Colon (tissue), 2 donors: ENCODE results near the gene TAF11L4.
"Not testable (repeated sequence)": the region's sequence is repeated elsewhere in the genome, so short reads cannot be mapped to it uniquely, and the experiment has no call there.

Experiments used
- FAIRE-seq: peaks from 2 replicates; lab custom pipeline; 2012; peaks lifted over from hg19 to GRCh38; lab: Jason Lieb, UNC
- donor health status: control.
- donor health status: control.

The TAF11L4 gene

DNA sequence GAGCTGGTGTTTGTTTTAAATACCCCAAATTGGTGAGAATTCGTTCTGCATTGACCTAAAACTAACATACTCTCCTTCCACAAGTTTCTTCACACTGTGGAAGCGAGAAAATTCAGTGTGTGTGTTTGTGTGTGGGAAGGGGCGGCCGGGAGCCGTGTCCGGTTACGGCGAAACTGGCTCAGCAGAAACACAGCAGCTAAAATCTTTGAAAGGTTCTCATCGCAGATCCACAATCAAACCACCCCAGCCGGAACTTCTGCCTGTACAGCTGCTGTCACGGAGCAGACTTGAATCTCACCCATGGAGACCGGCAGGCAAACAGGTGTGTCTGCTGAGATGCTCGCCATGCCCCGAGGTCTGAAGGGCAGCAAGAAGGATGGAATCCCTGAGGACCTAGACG, at the start of gene TAF11L4:
Gene TAF11L4 (plus strand): TSS at position 301 of the 400 bp plus-strand sequence.
- FAIRE-seq: not testable (repeated sequence)

DNA sequence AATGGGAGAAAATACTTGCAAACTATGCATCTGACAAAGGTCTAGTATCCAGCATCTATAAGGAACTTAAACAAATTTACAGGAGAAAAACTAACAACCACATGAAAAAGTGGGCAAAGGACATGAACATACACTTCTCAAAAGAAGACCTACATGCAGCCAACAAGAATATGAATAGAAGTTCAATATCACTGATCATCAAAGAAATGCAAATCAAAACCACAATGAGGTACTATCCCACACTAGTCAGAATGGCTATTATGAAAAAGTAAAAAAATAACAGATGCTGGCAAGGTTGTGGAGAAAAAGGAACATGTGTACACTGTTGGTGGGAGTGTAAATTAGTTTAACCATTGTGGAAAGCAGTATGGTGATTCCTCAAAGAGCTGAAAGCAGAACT, 46.5 kb upstream of the TAF11L4 start:
- not testable (repeated sequence) for FAIRE-seq

DNA sequence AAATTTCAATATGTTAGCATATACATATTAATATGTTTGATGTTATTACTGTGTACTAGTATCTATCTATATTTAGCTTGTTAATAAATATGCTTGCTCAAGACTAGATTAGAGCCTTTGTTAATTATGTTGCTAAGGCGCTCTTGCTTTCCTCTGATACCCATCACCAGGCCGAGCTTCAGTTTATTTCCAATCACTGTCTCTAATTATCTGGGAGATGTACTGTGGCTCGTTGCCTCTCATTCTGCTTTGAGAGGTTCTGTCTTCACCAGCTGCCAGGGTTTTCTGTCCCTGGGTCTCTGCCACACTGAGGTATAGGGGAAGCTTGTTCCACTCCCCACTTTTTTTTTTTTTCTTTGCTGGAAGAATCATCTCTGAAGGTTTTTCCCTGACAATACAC, 44.6 kb upstream of the TAF11L4 start:
- FAIRE-seq: no peak

DNA sequence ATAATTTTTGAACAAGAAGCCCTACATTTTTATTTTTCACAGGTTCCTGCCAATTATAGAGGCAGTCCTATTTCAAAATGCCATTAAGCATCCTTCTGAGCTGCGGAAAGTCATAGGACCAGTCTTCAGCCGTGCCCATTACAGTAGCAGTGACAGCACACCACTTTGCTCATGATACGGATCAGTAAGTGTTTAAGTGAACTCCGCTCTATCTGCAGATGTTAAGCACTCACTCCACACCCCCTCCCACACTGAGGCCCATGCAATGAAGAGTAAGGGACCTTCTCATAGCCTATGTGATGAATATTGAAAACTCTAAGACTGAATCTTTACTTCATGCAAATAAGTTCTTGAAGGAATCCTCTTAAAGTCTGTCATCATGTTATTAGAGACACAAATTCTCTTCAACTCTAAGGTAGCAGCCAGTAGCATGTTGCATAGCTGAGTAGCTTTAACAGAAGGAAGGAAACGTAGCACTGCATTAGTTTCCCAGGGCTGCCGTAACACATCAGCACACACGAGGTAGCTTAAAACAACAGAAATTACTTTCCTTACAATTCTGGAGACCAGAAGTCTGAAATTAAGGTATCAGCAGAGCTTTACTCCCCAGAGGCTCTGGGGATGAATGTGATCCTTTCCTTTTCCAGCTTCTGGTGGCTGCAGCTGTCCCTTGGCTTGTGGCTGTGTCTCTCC, 43.9 kb upstream of the TAF11L4 start:
- FAIRE-seq: no peak

DNA sequence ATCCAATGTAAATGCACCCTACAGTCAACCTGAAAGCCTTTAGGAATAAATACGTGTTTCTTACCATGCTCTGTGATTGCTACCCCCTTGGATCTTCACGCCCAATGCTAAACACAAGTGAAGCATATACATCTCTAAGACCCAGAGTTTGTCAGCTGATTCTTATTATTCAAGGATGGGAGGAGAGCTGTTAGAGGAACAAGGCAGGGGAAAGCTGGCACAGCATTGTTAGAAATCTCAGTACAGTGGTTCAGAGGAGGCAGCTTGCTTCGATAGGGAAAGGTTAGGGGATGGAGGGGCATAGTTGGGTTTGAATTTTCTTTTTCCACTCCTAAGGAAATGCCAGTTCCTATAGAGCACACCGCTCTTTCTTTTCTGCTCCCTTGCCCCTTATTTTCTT, 40.2 kb upstream of the TAF11L4 start:
- FAIRE-seq: no peak

DNA sequence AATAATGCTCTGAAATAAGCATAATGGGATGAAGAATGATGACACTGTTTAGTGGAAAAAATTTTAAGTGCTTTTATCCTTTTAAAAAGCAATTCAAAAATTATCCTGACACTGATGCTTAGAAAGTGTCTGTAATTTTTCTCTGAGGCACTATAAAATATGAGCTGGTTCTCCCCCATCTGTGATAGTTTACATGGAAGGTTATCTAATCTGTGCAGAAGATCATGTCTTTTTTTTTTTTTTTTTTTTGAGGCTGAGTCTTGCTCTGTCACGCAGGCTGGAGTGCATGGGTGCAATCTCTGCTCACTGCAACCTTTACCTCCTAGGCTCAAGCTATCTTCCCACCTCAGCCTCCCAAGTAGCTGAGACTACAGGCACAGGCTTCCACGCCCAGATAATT, 38.8 kb upstream of the TAF11L4 start:
- FAIRE-seq: no peak

DNA sequence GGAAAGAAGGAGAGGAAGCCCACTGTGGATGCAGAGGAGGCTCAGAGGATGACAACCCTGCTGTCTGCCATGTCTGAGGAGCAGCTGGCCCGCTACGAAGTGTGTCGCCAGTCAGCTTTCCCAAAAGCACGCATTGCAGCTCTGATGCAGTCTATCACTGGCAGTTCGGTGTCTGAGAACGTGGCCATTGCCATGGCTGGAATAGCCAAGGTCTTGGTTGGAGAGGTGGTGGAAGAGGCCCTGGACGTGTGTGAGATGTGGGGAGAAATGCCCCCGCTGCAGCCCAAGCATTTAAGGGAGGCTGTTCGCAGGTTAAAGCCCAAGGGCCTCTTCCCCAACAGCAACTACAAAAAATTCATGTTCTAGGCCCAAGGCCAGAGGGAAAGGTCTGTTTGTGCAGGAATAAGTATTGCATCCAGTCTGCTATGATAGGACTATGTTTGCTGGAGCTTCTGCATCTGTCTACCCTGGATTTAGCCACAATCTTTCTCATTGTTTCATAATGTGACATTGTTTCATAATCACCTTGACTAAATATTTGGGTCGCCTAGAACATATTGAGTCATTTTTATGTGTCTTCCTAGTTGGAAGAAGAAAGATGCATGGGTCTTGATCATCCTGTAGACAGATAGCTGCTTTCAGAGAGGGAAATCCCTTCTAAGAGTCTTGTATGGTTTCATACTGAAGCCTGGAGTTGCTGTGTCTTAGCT, 35.0 kb upstream of the TAF11L4 start:
- not testable (repeated sequence) for FAIRE-seq

DNA sequence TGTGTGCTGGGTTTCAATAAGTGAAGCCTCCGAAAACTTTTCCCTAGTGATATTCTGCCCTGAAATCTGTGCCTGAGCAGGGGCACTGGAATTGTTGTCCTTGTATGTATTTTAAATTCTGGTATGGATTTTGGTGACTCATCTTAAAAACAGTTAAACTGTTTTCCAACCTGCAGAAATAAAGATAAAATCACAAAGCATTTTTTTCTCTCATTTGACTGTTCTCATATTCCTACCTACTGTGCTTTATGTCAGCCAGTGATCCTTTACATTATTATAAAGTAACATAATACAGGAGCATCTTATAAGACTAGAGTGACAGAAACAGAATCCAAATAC, 34.5 kb upstream of the TAF11L4 start:
- FAIRE-seq: no peak

DNA sequence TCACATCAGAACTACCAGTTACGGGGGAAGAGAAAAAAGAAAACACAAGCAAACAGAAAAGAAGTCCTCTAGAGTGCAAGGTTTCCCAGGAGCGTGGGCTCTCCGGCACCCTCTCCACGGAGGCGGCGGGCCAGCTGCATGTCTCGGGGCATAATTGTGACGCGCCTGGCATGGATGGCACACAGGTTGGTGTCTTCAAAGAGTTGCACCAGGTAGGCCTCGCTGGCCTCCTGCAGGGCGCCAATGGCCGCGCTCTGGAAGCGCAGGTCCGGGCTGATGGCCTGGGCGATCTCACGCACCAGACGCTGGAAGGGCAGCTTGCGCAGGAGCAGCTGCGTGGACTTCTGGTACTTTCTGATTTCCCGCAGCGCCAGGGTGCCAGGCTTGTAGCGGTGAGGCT, 30.3 kb upstream of the TAF11L4 start:
- not testable (repeated sequence) for FAIRE-seq

DNA sequence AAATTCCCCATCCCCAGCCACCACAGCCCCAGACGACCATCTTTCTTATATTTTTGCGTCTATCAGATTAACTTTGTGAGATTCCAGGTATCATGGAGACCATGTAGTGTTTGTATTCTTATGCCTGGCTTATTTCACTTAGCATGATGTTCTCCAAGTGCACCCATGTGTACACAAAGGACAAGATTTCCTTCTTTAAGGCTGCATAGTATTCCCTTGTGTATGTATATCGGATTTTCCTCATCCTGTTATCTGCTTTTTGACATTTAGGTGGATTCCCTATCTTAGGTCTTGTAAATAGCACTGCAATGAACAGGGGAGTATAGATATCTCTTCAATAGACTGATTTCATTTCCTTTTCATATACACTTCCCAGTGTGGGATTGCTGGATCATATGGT, 28.8 kb upstream of the TAF11L4 start:
- FAIRE-seq: no peak

DNA sequence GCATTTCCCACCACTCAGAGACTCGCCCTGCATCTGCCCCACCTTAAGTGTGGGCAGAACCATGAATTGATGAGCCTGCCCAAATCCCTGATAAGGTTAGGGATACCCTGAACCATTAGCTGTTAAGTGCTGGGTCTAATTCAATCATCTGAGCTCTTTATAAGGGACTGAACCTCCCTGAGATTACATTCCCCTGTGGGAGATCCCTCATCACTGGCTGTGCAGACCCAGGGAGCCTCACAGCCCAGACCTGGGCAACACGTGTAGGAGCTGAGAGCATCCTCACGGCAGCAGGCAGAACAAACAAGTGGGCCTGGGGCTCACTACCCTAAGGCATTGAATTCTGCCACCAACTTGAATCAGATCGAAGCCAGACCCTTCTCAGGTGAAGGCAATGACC, 24.2 kb upstream of the TAF11L4 start:
- no peak for FAIRE-seq

DNA sequence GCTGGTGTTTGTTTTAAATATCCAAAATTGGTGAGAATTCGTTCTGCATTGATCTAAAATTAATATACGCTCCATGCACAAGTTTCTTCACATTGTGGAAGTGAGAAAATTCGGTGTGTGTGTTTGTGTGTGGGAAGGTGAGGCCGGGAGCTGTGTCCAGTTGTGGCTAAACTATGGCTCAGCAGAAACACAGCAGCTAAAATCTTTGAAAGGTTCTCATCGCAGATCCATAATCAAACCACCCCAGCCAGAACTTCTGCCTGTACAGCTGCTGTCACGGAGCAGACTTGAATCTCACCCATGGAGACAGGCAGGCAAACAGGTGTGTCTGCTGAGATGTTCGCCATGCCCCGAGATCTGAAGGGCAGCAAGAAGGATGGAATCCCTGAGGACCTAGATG, 23.7 kb upstream of the TAF11L4 start, which contains the start of gene TAF11L2:
Gene TAF11L2 (plus strand): TSS at position 301 of the 400 bp plus-strand sequence.
- FAIRE-seq: not testable (repeated sequence)

DNA sequence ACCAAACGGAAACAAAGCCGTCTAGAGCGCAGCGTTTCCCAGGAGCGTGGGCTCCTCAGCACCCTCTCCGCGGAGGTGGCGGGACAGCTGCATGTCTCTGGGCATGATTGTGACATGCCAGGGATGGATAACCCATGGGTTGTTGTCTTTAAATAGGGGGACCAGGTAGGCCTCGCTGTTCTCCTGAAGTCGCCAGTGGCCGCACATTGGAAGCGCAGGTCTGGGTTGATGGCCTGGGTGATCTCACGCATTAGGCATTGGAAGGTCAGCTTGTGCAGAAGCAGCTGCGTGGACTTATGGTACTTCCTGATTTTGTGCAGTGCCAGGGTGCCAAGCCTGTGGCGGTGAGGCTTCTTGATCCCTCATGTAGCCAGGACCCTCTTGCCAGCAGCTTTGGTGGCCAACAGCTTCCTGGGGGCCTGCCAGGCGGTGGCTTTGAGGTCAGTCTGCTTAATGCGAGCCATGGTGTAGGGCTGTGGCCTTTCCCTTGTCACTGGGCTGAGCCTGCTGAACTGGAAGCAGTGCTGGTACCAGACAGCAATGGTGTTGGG, 9.8 kb upstream of the TAF11L4 start:
- FAIRE-seq: no peak

DNA sequence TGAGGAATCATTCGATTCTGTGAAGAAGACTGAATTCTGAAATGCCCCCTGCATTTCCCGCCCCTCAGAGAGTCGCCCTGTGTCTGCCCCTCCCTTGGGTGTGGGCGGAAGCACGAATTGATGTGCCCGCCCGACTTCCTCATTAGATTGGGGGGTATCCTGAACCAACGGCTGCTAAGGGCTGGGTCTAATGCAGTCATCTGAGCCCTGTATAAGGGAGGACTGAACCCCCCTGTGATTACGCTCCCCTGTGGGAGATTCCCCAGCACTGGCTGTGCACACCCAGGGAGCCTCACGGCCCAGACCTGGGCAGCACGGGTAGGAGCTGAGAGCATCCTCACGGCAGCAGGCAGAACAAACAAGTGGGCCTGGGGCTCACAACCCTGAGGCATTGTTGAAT, 4.1 kb upstream of the TAF11L4 start:
- FAIRE-seq: not testable (repeated sequence)

DNA sequence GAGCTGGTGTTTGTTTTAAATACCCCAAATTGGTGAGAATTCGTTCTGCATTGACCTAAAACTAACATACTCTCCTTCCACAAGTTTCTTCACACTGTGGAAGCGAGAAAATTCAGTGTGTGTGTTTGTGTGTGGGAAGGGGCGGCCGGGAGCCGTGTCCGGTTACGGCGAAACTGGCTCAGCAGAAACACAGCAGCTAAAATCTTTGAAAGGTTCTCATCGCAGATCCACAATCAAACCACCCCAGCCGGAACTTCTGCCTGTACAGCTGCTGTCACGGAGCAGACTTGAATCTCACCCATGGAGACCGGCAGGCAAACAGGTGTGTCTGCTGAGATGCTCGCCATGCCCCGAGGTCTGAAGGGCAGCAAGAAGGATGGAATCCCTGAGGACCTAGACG, 3.5 kb upstream of the TAF11L4 start, which contains the start of gene TAF11L3:
Gene TAF11L3 (plus strand): TSS at position 301 of the 400 bp plus-strand sequence.
- FAIRE-seq: not testable (repeated sequence)

DNA sequence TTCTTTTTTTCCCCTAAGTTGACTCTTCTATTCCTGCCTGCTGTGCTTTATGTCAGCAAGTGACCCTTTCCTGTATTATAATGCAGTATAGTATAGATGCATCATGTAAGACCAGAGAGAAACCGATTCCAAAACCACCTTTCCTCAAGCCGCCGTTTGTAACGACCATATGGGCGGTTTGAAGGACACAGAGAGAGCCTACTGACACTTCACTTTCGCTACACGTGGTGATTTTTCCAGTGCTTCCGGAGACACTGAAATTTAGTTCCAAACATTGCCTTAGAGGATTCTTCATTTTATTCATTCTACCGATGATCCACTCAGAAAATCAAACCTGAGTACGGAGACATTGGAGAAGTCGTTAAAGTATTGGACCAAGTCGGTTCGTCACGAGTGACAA, 2.1 kb upstream of the TAF11L4 start:
- not testable (repeated sequence) for FAIRE-seq

DNA sequence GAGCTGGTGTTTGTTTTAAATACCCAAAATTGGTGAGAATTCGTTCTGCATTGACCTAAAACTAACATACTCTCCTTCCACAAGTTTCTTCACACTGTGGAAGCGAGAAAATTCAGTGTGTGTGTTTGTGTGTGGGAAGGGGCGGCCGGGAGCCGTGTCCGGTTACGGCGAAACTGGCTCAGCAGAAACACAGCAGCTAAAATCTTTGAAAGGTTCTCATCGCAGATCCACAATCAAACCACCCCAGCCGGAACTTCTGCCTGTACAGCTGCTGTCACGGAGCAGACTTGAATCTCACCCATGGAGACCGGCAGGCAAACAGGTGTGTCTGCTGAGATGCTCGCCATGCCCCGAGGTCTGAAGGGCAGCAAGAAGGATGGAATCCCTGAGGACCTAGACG, 3.3 kb downstream of the TAF11L4 start, which contains the start of gene TAF11L5:
Gene TAF11L5 (plus strand): TSS at position 301 of the 400 bp plus-strand sequence.
- FAIRE-seq: not testable (repeated sequence)

DNA sequence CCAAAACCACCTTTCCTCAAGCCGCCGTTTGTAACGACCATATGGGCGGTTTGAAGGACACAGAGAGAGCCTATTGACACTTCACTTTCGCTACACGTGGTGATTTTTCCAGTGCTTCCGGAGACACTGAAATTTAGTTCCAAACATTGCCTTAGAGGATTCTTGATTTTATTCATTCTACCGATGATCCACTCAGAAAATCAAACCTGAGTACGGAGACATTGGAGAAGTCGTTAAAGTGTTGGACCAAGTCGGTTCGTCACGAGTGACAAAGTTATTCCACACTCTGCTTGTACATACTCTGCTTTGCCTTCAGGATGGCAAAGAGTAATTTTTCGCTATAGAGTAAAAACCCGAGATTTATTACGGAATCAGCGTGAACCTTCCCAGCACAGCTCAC, 4.9 kb downstream of the TAF11L4 start:
- not testable (repeated sequence) for FAIRE-seq

DNA sequence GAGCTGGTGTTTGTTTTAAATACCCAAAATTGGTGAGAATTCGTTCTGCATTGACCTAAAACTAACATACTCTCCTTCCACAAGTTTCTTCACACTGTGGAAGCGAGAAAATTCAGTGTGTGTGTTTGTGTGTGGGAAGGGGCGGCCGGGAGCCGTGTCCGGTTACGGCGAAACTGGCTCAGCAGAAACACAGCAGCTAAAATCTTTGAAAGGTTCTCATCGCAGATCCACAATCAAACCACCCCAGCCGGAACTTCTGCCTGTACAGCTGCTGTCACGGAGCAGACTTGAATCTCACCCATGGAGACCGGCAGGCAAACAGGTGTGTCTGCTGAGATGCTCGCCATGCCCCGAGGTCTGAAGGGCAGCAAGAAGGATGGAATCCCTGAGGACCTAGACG, 6.8 kb downstream of the TAF11L4 start, which contains the start of gene TAF11L6:
Gene TAF11L6 (plus strand): TSS at position 301 of the 400 bp plus-strand sequence.
- not testable (repeated sequence) for FAIRE-seq
